ENCODE data around the gene ALK. TPM values are rescaled to one million over a fixed set of nuclear protein-coding genes. Genes with fewer than 3 reads are reported as not detected.

The ALK gene
- polyA plus RNA-seq, 1 of the 3 experiments (the other 2 are of a cell fraction), result 0.30 TPM

- CTCF ChIA-PET, result no interaction called here
- Histone ChIP-seq H3K9ac (no peak overlapping the region), H3K27me3 (ENCODE audit: insufficient read depth) (no peaks in the 10 kb centered on the region), H3K4me3 (ENCODE audit: low read depth in 2 of 2, low read length in 1 of 2) (no peak overlapping the region), H2AFZ (ENCODE audit: low read depth) (no peak overlapping the region), H3K4me2 (no peak overlapping the region), H3K27ac (ENCODE audit: low read depth in 2 of 2, low read length in 1 of 2) (no peak overlapping the region), H3K36me3 (replicated peaks in 1 of 2; ENCODE audit: control insufficient read depth in 1 of 2, insufficient read depth in 2 of 2, low read length in 1 of 2) (no peaks in the 10 kb centered on the region), H3K79me2 (ENCODE audit: insufficient read depth) (no peaks in the 10 kb centered on the region), H3K4me1 (ENCODE audit: control insufficient read depth in 1 of 2, insufficient read depth in 2 of 2, low read depth in 1 of 2, low read length in 1 of 2) (peaks cover 0 to 34% of the 10 kb centered on the region in 2 experiments; a peak in 2 of 4 replicates), H3F3A (replicated peaks; ENCODE audit: insufficient read depth) (no peaks in the 10 kb centered on the region), H3K9me3 (no peaks in the 10 kb centered on the region), H4K20me1 (ENCODE audit: insufficient read depth) (no peaks in the 10 kb centered on the region), H3K9me2 (no peaks in the 10 kb centered on the region)
- POLR2A ChIA-PET, result no interaction called here
- no peak for TF ChIP-seq FOXJ3 (CRISPR knock-in tag; IDR thresholded peaks at IDR 0.05)
- no peak for TF ChIP-seq YY1 (IDR thresholded peaks at IDR 0.05; ENCODE audit: low read depth)
- no peak for TF ChIP-seq MXI1 (IDR thresholded peaks at IDR 0.05; ENCODE audit: low read depth, low read length)
- no peak for TF ChIP-seq RCOR1 (IDR thresholded peaks at IDR 0.05; ENCODE audit: low read length)
- no peak for TF ChIP-seq GABPA (IDR thresholded peaks at IDR 0.05; ENCODE audit: low read depth)
- TF ChIP-seq POLR2AphosphoS5 (IDR thresholded peaks at IDR 0.05; ENCODE audit: low read depth, low read length), result no peak
- no peak for TF ChIP-seq SMC3 (IDR thresholded peaks at IDR 0.05; ENCODE audit: low read depth, low read length)
- no peak for TF ChIP-seq EP300 (IDR thresholded peaks at IDR 0.05; ENCODE audit: borderline replicate concordance in 1 of 2, low read depth in 1 of 2, low read length in 1 of 2)
- TF ChIP-seq RFX5 (IDR thresholded peaks at IDR 0.05; ENCODE audit: low read length), result no peak
- no peak for TF ChIP-seq FOXM1 (IDR thresholded peaks at IDR 0.05; ENCODE audit: low read depth)
- TF ChIP-seq CTCF (IDR thresholded peaks at IDR 0.05), result no peak
- TF ChIP-seq RXRA (IDR thresholded peaks at IDR 0.05; ENCODE audit: borderline replicate concordance, low read depth), result no peak
- no peak for TF ChIP-seq IRF3 (IDR thresholded peaks at IDR 0.05; ENCODE audit: low read depth, low read length)
- TF ChIP-seq EZH2phosphoT487 (IDR thresholded peaks at IDR 0.05; ENCODE audit: borderline replicate concordance, low read depth), result no peak
- WGBS (ENCODE audit: low lambda C conversion rate), result 88% methylated on average over 1 of the region's 1 CpG
- no peak for DNase-seq
These were observed 286.5 kb downstream of the ALK start for GRCh38 chr2:29634916-29635315.

- Histone ChIP-seq H3K9me2 (no peaks in the 10 kb centered on the region), H3K36me3 (replicated peaks in 1 of 2; ENCODE audit: control insufficient read depth in 1 of 2, insufficient read depth in 2 of 2, low read length in 1 of 2) (no peaks in the 10 kb centered on the region), H3K9ac (no peak overlapping the region), H3F3A (replicated peaks; ENCODE audit: insufficient read depth) (no peaks in the 10 kb centered on the region), H3K9me3 (no peaks in the 10 kb centered on the region), H3K4me3 (ENCODE audit: low read depth in 2 of 2, low read length in 1 of 2) (no peak overlapping the region), H2AFZ (ENCODE audit: low read depth) (no peak overlapping the region), H3K4me2 (no peak overlapping the region), H4K20me1 (ENCODE audit: insufficient read depth) (no peaks in the 10 kb centered on the region), H3K79me2 (ENCODE audit: insufficient read depth) (no peaks in the 10 kb centered on the region), H3K4me1 (ENCODE audit: control insufficient read depth in 1 of 2, insufficient read depth in 2 of 2, low read depth in 1 of 2, low read length in 1 of 2) (peaks cover 17 to 41% of the 10 kb centered on the region in 2 experiments; a peak in 3 of 4 replicates), H3K27ac (ENCODE audit: low read depth in 2 of 2, low read length in 1 of 2) (peak overlapping the region in 1 of 2 experiments; percentile 78; a peak in 1 of 4 replicates), H3K27me3 (ENCODE audit: insufficient read depth) (no peaks in the 10 kb centered on the region)
- TF ChIP-seq PBX3 (IDR thresholded peaks at IDR 0.05) (no peak), RCOR1 (IDR thresholded peaks at IDR 0.05; ENCODE audit: low read length) (no peak), ZBTB33 (IDR thresholded peaks at IDR 0.05; ENCODE audit: borderline replicate concordance, low read depth) (no peak), CHD2 (IDR thresholded peaks at IDR 0.05; ENCODE audit: low read length, partially characterized antibody) (no peak)
- CTCF ChIA-PET, result interaction anchor here (2.0 kb wide), 1 partner anchor 18 kb away, joined by 7 read pairs; no protein-coding TSS in a partner anchor
- 36% methylated on average over 2 of the region's 2 CpGs for WGBS (ENCODE audit: low lambda C conversion rate)
- no peak for DNase-seq
- POLR2A ChIA-PET, result no interaction called here
These were observed 289.4 kb downstream of the ALK start for GRCh38 chr2:29632018-29632417.
